ENCODE measurements around the gene ST3GAL4.

GRCh38 chr11:126408901-126409619 lies 53.6 kb downstream of the ST3GAL4 start:
- TF ChIP-seq CTCF (IDR thresholded peaks at IDR 0.05): no peak
- TF ChIP-seq POLR2A (IDR thresholded peaks at IDR 0.05): no peak

Data from testis (tissue), 2 donors.